ENCODE results near the gene PACRG.

- TF ChIP-seq CTCF (conservative IDR thresholded peaks at IDR 0.05; ENCODE audit: low read depth in 2 of 2) (no peak), POLR2AphosphoS5 (IDR thresholded peaks at IDR 0.05; ENCODE audit: low read depth) (no peak), EZH2 (IDR thresholded peaks at IDR 0.05; ENCODE audit: low read depth, unreplicated experiment) (no peak)
Observed at GRCh38 chr6:162698440-162698839, 29.3 kb upstream of the PACRG start.
